T-helper 22 cell (primary cell): ENCODE data around the gene BCCIP.

Experiments
- DNase-seq: peaks from one replicate; pipeline ENCODE4 v3.0.0-alpha.2; 2020; ENCODE audit warnings: low read depth

The BCCIP gene

DNA sequence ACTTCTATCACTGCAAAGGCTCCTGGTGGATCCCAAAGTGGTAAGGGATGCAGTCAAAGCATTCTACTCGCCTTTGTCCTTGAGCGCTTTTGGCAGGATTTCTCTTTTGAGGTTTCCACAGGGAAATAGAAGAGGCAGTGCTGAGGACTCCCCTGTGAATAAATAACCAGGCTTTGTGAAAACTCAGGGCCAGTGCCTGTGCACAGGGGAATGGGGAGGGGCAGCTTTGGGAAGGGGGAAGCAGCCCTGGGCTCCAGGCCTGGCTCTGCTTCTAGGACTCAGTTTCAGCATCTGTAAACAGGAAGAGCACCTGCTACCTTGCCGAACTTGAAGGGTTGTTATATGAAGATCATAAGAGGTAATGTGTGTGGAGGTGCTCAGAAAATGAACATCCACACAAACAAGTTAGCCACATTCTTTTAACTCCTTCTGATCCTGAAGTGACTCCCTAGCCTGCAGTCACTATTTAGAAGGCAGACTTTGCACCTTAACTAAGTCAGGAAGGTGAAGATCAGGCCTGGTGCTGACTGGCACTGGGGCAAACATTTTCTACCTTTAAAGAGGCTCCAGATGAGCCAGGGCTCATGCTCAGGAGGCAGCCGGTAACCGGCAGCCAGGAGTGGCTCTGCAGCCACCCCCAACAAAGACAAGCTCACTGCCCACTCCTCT lies 25.2 kb upstream of the BCCIP start:
- no peak for DNase-seq

DNA sequence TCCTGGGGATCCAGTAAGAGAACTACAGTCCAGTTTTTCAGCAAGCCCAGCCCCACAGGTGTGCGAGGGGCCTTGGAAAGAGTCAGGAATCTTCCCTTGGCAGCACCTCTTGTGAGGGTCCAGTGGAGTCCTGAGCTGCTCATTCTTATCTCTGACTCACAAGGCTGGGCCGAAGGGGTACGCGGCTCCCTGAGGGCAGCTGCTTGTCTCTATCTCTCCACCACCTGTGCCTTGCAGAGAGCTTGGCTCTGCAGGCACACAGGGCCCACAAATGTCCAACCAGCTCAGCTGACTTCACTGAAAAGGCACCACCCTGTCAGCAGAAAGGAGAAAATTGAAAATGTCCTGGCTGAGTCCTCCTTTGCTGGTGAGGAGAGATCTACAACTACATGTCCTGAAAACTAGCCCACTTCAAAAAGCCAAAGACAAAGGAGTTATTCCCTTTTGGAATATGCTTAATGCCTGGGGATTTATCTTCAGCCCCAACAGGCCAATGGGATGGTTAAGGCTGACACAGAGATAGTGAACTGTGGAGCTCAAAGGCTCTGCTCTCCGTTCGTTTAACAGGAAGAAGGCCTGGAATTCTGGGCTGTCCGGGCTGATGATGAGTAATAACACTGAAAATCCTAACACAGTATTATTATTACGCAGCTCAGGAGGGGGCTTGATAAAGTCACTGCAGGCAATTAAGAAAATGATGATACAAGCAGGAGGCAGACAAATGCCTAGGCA lies 23.7 kb upstream of the BCCIP start:
- no peak for DNase-seq

DNA sequence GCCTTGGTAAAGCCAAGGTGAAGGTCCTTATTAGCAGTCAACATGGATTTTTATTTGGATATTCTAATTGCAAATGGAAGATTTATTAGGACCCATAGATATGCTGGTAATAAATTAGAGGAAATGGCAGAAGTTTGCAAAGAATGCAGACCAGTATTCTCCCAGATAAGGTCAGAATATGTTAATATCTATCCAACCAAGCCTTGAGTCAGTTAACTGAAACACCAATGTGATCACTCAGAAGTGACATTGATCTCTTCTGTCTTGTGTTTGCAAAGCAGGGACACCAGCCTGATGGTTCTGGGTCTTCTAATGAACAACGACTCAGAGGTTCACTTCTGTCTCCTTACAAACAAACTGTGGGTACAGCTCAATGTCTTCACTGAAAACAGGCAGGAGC lies 21.8 kb upstream of the BCCIP start:
- no peak for DNase-seq

DNA sequence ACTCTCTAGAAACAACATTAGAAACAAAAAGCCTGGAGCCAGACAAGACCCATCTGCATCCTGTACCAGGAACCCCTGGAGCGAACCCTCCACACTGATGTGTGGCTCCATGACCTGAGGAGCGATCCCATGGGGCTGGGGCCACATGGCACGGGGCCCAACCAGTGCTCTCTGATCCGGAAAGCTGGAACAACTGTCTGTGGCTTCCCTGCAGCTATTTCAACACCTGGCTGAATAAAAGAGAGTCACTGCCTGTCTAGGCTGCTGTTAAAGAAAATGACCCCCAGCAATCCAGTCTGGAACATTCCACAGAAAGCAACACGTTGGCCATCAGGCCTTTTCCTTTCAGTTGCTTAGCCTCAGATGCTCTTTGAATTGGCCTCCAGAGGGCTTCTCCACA lies 21.2 kb upstream of the BCCIP start:
- DNase-seq: no peak

DNA sequence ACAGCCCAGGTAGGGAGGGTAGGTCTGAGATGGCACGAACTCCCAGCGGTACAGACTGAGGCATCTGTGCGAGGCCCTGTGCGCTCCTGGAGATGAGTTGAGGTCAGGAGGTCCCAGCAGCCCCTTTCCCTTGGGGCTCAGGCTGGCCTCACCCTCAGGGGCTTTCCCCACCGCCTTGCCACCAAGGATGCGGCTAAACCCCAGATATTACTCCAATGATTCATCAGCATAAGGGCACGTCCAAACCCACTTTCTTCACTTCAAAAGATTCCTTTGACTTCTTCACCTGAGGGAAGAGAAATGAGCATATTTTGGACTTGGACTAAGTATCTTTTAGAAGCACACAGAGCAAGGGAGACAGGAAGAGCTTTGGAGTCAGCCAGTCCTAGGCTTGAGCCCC lies 20.6 kb upstream of the BCCIP start:
- no peak for DNase-seq

DNA sequence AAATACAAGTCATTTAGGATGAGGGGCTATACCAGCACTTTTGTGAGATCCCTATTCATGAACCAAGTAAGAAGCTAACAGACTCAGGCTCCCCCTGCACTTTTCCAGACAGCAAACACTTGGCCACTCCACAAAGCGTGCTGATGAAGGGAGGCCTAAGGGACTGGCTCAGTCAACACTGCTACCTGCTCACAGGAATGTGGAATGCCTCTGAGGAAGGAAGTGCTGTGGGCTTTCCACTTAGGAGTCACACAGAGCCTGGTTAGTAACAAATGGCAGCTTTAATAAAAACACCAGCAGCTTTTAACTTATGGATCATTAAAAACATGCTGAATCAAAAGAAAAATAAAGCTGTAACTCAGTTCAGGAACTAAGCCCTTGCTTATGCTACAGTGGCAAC lies 15.3 kb upstream of the BCCIP start:
- DNase-seq: no peak

DNA sequence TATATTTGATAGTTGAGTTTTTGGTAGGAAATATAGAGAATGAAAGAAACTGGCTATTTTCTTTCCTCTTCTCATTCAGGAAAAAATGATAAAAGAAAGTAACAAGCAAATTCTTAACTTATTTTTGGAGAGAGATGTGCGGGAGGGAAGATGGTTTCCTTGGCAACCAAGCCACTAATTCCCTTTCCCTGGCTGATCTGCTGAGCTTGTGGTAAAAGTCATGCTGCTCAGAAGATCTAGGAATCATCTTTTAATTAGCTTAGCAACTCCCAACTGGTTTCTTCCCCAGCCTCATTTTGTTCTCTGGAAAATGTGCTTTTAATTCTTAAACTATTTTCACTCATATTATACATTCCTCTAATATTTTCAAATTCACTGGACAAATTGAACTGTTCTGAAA lies 12.1 kb upstream of the BCCIP start:
- no peak for DNase-seq

DNA sequence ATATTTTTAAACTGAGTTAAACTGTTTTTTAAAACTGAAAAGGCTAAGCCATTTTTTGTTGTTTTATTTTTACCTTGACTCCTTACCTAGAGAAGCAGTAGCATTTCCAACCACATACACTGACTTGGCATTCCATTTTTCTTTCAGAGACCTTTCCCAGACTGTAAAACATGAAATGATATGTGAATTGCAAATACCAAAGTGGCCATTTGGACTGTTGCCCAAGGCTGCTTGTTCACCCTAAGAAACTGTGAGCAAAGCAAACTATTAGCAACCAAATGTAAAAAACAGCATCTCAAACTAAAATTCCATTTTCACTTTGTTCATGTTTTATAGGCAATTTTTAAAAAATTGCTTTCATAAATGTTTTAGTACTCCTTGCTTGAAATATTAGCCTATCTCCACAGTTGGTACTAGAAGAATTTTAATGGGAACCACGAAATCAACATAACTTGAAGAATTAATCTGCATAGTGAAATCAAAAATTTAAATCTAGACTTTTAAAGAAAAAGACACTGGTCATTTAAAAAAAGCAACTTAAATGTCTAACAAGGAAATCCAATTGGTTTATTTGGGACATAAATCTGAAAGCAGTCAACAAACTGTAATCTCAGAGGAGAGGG lies 11.1 kb upstream of the BCCIP start:
- no peak for DNase-seq

DNA sequence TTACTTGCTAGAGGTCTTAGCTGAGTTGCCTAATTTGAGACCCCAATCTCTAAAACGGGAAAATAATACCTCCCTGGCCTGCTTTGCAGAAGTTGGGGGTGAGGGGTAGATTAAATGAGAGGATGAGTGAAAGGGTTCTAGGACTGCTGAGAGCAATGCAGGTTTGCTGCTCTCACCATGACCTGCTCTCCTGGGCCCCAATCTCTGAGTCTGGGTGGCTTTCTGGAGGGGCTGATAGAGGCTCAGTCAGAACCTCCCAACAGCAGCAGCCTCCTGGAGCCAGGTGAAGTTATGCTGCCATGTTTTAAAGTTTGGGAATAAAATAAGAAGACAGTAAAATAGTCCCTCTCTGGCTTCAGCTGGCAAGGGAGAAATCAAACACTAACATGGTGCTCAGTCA lies 7.6 kb upstream of the BCCIP start:
- DNase-seq: no peak

DNA sequence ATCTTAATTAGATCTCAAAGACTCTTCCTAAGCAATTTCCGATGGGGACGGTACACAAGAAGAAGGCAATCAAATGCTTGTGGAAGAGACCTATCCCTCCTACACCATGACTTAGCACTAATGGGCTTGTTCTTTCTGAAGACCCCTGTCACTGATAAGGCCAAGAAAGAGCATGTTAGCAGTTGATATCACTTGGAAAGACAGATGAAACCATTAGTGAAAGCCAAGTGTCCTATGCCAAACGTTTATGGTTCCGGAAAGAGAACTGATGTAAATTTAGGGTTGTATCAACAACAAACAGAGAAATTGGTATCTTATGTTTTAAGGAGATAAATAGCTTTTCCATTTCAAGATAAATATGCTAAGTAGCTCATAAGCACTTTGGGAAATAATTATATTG lies 6.8 kb upstream of the BCCIP start:
- no peak for DNase-seq

DNA sequence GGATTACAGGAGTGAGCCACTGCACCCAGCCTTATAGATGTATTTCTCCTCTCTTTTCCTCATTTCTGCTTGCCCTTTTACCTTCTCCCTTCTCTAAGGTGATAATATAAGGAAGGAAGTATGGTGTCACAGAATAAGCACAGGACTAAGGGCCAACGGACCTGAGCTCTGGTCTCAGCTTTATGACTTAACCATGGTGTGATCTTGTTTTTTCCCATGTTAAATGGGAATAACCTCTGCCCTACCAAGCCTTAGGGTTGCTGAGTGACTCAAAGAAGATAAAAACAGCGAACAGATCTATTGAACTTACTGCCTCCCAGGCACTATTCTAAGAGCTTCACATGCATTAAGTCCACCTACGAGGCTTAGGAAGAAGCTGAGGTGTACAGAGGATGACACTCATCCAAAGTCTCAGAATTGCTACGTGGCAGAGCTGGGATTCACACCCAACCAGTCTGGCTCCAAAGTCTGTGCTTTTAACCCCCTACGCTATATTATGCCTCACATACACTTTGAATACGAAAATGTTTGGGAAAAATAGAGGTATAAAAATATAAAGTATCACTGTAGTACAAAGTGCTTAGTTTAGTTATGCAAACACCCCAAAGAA lies 5.9 kb upstream of the BCCIP start:
- no peak for DNase-seq

DNA sequence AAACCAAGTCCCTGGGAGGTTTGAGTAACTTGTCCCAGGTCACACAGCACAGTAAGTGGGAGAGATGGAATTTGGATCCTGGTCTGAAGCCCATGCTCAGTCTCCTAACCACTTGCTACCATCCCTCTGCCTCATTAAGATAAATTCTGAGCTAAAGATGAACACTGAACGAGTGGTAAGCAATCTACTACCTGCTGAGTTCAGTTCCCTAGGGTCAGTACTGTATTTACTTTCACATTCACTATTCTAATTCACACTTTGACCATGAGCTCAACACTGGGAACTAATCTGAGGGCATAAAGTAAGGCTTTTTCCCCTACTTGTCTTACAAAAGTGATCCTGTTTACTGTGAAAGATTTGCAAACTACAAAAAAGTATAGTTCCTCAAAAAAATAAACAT lies 2.6 kb upstream of the BCCIP start:
- DNase-seq: no peak

DNA sequence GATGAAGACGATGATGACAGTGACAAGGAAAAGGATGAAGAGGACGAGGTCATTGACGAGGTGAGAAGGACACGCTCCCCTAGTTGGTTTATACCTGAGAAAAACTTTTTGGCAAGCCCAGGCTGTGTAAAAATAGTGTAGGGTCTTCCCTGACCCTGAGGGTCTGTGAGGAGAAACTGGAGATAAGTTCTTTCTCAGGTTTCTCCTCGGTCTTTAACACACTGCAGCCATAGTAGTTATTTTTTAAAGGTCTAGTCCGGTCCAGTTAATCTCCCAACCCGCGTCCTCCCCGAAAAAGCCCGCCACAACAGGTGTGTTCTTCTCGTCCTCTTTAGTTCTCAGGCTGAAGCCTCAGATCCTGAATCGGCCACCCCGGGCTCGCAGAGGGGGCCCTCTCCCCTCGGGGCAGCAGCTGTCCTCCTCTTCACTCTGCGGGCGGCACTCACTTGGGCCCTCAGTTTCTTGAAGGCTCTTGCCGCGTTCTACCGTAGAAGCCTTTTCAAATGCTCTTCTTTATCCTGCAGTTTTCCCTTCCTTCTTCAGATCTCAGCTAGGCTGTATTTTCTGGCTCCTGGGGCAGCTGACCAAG lies 411 bp downstream of the BCCIP start:
- DNase-seq: no peak

DNA sequence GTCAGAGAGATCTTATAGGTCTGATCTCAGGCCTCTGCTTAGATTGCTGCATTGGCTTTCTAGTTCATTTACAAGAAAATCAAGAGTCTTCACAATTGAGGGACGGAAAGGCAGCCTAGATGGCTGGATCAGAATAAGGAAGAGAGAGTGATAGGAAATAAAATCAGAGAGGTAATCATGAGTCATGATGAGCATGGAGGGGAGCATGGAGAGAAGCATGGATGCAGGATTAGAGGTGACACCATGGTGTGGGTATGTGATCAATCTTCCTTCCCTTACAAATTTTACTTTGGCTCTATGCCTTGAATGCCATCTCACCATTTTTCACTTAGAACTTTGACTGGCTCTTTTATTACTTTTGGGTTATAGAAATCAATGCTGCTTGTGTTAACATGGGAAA lies 1.4 kb downstream of the BCCIP start:
- DNase-seq: no peak

DNA sequence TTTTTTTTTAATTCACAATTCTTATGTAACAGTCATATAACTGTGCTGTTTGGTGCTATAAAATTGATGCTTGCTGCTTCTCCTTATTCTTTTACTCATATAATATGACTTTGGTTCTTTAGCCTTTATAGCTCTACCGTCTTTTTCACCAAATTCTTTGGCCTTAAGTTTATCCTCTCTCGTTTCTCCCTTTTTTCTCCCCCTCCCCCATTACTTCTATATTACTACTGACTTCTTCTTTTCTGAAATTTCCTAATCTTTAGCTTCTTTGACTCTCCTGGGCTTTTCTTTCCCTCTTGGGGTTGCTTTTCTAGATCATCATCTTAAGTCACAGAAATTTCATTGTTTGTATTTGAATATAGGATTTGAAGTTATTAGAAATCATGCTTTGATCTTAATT lies 3.8 kb downstream of the BCCIP start:
- DNase-seq: no peak

DNA sequence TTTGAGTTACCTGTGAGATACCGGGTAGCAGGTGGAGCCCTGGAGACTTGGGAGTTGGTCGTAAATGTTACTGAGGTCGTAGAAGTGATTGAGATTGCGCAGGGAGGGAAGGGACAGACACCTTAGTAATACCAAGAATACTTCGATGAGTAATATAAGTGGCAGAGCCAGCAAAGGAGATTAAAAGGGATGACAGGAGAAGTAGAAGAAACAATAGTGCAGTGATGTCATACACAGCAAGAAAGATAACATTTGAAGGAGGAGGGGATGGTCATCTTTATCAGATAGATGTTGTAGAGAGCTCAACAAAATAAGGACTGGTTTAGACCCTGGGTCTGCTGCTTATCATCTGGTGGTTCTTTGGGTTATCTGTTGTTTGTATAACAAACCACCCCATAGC lies 5.0 kb downstream of the BCCIP start:
- DNase-seq: no peak

DNA sequence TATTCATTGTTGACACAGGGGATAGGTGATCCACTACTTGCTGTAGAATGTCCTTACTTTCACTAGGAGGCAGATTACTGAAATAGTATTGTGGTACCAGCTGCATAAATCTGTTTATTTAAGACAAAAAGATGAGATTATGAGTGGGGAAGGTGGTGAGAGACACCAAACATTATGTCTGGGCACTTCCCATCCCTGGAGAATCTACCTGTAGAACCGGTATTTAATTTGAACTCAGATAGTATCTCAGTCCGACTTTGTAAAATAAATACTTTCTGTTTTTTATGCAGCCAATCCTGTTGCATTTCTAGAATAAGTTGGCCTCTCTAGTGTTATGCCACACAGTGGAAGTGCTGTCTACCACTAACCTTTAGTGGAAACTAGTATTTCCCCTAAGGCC lies 13.4 kb downstream of the BCCIP start:
- DNase-seq: no peak

DNA sequence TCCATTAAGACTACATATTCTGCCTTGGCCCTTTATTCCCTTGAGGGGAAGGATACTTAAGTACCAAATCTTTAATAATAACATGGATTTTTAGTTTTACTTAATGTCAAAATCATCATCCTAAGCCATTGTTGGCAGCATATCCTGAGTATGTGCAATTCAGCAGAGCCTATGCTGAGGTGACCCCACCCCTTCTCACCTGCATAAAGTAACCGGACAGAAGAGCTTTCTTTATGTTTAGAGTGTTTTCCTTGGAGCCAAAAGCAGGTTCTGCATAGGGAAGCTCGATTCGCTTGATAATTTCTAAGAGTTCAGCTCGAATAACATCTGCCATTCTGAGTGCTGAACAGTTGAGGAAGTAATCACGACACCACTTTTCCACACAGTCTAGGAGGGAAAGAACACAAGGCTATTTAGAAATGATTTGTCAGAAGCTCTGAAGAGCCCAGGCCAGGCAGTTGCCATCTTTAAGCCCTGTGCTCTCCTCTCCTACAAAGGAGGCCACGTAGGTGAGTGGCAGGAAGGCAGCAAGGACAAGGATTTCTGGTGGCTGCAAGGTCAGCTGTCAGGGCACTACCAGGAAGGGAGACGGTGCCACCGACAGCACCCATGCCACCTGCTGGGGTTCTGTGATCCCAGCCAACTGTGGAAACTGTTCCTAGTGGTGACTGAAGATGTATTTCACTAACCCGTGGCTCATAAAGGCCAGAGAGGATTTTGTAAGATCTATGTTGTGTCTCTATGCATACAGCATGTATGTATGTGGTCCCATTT lies 15.6 kb downstream of the BCCIP start:
- DNase-seq: no peak

DNA sequence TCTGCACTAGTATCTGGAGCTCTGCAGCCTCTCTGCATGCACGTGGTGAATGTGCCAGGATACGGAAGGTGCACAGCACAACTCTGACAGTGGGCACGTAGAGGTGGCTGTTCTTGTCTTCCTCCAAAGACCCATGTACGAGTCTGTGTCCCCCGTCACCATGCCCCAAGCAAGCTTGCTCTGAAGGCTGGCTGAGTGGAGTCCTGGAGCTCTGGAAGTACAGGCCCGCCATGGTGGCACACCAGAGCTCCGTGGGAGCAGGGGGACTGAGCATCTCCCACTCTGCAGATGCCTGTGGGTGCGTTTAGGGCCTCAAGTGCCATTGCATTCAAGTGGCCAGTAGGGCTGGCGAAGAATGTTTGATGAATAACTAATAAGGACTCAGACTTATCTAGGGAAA lies 17.1 kb downstream of the BCCIP start:
- no peak for DNase-seq

DNA sequence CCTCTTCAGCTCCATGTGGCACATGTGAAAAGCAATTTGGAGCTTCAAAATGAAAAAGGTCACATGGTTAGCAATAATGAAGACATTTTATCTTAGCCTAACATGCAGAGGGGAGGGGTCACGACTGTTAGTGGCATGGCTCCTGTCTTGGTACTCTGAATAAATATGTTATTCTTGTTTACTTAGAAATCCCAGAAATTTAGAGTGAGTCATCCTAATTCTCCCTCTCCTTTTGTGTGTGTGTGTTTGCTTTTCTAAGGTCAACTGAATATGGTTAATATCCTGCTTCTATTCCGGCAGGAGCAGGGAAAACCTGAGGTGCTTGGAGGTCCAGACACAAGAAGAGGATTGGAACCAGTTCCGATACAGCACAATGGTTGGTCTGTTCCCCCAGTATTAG lies 17.6 kb downstream of the BCCIP start:
- DNase-seq: no peak

DNA sequence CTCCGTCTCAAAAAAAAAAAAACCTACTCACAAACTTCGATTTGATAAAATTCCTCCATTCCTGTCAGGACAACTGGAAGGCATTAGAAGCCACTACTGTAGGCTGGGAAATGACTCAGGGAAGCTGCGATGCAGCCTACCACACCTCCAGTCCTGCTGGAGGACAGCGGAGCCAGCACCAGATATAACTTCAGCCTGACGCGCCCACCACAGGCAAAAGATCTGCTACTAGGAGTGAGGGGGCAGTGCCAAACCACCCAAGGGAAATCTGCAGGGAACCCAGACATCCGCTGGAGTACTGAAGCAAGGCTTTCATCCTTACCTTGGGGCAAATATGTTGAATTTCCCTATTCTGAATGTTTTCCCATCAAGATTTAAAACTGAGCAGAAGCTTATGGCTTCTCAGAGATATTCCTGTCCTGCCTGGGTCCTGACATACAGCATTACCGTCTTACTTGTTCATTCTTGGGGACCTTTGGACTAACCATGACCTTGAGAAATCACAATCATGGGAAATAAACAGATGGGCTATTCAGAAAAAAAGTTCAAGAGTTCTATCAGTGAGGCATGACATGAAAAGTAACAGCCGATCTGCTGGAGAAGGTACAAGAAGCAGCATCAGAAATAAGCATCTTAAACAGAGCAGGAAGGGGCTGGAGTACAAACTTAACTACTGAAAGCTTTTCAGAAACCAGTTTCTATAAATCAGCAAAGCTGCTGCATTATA lies 20.4 kb downstream of the BCCIP start:
- no peak for DNase-seq
